A549 (cell line): Measurements from ENCODE around the gene FSD1.

Experiments used
- BHLHE40 ChIP-seq: IDR thresholded peaks from 2 replicates; pipeline ENCODE4 v1.6.1; 2012; ENCODE audit warnings: low read depth, low read length, inconsistent platforms
- CHD2 ChIP-seq: fragments of 150-350 bp; IDR thresholded peaks from 2 replicates; pipeline ENCODE4 v1.6.1; 2014; ENCODE audit warnings: low read length; ENCODE audit not compliant: partially characterized antibody
- EP300 ChIP-seq, 2 experiments: fragments of >200 bp; sonication (Bioruptor Twin); formaldehyde crosslinking; IDR thresholded peaks; 2 replicates in 1 of 2; 3 replicates in 1 of 2; pipeline ENCODE4 v1.6.1; 2016 to 2017
- ESRRA ChIP-seq: fragments of 150-350 bp; IDR thresholded peaks from 2 replicates; pipeline ENCODE4 v1.6.1; 2014; ENCODE audit warnings: mild to moderate bottlenecking, low read length, borderline replicate concordance
- NR3C1 ChIP-seq: fragments of >200 bp; sonication (Bioruptor Twin); formaldehyde crosslinking; IDR thresholded peaks from 3 replicates; pipeline ENCODE4 v1.6.1; 2017
- POLR2A ChIP-seq: IDR thresholded peaks from 2 replicates; pipeline ENCODE4 v1.6.1; 2012; ENCODE audit warnings: mild to moderate bottlenecking, low read length
- RFX5 ChIP-seq: fragments of 450-650 bp; IDR thresholded peaks from 2 replicates; pipeline ENCODE4 v1.7.1; 2014; ENCODE audit warnings: antibody characterized with exemption, mild to moderate bottlenecking, moderate library complexity
- SMC3 ChIP-seq: fragments of >200 bp; sonication (Bioruptor Twin); formaldehyde crosslinking; IDR thresholded peaks from 3 replicates; pipeline ENCODE4 v1.6.1; 2018; ENCODE audit warnings: inconsistent platforms
- ZFP36 ChIP-seq: fragments of 450-650 bp; IDR thresholded peaks from 2 replicates; pipeline ENCODE4 v1.6.1; 2014; ENCODE audit warnings: borderline replicate concordance; ENCODE audit not compliant: partially characterized antibody
- TF ChIP-seq, protein P1 (sequence below): fragments of >200 bp; sonication (Bioruptor Twin); formaldehyde crosslinking; IDR thresholded peaks from 3 replicates; pipeline ENCODE4 v1.5.1; 2016
- TF ChIP-seq, protein P2 (sequence below): fragments of 450-650 bp; IDR thresholded peaks from 2 replicates; pipeline ENCODE4 v1.6.1; 2014; ENCODE audit warnings: antibody characterized with exemption

DNA sequence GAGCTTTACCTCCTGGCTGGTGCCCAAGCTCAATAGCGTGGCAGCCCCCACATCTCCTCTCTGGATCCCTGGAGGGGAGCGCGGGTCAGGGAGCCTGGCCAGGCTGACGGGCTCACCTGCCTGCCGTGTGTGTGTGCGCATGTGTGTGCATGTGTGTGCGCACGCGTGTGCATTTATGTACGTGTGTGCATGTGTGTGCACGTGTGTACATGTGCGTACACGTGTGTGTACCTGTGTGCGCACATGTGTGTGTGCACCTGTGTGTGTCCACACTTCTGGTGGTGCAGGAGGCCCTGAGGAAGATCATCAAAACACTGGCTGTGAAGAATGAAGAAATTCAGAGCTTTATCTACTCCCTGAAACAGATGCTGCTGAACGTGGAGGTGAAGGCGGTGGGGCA, 1.3 kb downstream of the FSD1 start:
- TF ChIP-seq NR3C1 (no peak), CHD2 (no peak), POLR2A (no peak), SMC3 (no peak), ZFP36 (no peak), ESRRA (no peak), EP300 (IDR thresholded peaks at IDR 0.05) (no peak), BHLHE40 (no peak), RFX5 (no peak)
- TF ChIP-seq, protein P1, sequence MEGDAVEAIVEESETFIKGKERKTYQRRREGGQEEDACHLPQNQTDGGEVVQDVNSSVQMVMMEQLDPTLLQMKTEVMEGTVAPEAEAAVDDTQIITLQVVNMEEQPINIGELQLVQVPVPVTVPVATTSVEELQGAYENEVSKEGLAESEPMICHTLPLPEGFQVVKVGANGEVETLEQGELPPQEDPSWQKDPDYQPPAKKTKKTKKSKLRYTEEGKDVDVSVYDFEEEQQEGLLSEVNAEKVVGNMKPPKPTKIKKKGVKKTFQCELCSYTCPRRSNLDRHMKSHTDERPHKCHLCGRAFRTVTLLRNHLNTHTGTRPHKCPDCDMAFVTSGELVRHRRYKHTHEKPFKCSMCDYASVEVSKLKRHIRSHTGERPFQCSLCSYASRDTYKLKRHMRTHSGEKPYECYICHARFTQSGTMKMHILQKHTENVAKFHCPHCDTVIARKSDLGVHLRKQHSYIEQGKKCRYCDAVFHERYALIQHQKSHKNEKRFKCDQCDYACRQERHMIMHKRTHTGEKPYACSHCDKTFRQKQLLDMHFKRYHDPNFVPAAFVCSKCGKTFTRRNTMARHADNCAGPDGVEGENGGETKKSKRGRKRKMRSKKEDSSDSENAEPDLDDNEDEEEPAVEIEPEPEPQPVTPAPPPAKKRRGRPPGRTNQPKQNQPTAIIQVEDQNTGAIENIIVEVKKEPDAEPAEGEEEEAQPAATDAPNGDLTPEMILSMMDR: no peak
- TF ChIP-seq, protein P2, sequence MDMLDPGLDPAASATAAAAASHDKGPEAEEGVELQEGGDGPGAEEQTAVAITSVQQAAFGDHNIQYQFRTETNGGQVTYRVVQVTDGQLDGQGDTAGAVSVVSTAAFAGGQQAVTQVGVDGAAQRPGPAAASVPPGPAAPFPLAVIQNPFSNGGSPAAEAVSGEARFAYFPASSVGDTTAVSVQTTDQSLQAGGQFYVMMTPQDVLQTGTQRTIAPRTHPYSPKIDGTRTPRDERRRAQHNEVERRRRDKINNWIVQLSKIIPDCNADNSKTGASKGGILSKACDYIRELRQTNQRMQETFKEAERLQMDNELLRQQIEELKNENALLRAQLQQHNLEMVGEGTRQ: no peak
